WTC11 (cell line): ENCODE measurements around the gene ATG14. TPM values are rescaled to one million over a fixed set of nuclear protein-coding genes. Genes with fewer than 3 reads are reported as not detected.

ENCODE experiments used
- ATAC-seq: fragments of 200-7000 bp; cut with Tn5 transposase; 2 replicates; pipeline ENCODE4 v1.10.0; 2021; ENCODE audit warnings: mild to moderate bottlenecking, moderate library complexity
- CTCF ChIA-PET: fragments of 300-600 bp; sonication (Branson Sonifier 250); formaldehyde crosslinking; loops from one replicate; lab custom pipeline; 2021; ENCODE audit warnings: antibody characterized with exemption; lab: Charles Lee
- POLR2A ChIA-PET: fragments of 350-600 bp; sonication (Branson Sonifier 250); formaldehyde crosslinking; loops from one replicate; lab custom pipeline; 2021; ENCODE audit warnings: antibody characterized with exemption; lab: Charles Lee
- DNase-seq: peaks from one replicate; pipeline ENCODE4 v3.0.0; 2021; ENCODE audit warnings: low spot score
- H3K27ac Mint-ChIP-seq: 2 replicates; pipeline ENCODE4 v1.8.0; 2021; ENCODE audit warnings: mixed read lengths
- H3K27me3 Mint-ChIP-seq: 2 replicates; pipeline ENCODE4 v1.8.0; 2021; ENCODE audit warnings: low read depth, mild to moderate bottlenecking, moderate library complexity, mixed read lengths
- H3K36me3 Mint-ChIP-seq: 2 replicates; pipeline ENCODE4 v1.8.0; 2021; ENCODE audit warnings: mixed read lengths
- H3K4me1 Mint-ChIP-seq: 2 replicates; pipeline ENCODE4 v1.8.0; 2022; ENCODE audit warnings: mixed read lengths
- H3K4me3 Mint-ChIP-seq: 2 replicates; pipeline ENCODE4 v1.8.0; 2021; ENCODE audit warnings: mild to moderate bottlenecking, moderate library complexity, mixed read lengths
- H3K9me3 Mint-ChIP-seq: 2 replicates; pipeline ENCODE4 v1.8.0; 2021; ENCODE audit warnings: mixed read lengths
- CDX4 ChIP-seq: fragments of 250-450 bp; sonication (Bioruptor Pico); IDR thresholded peaks from 2 replicates; pipeline ENCODE4 v1.9.0; 2021; ENCODE audit warnings: moderate library complexity, mild to moderate bottlenecking, inconsistent platforms, borderline replicate concordance
- CREB1 ChIP-seq: sonication (generic); formaldehyde crosslinking; IDR thresholded peaks from 2 replicates; pipeline ENCODE4 v1.8.0; 2023; ENCODE audit warnings: mild to moderate bottlenecking, missing genetic modification reagents
- ELF4 ChIP-seq: sonication (generic); formaldehyde crosslinking; IDR thresholded peaks from 2 replicates; pipeline ENCODE4 v1.8.1; 2022; ENCODE audit warnings: low read depth, mild to moderate bottlenecking, moderate library complexity, missing genetic modification reagents
- EMX1 ChIP-seq: fragments of 250-450 bp; sonication (Bioruptor Pico); IDR thresholded peaks from 2 replicates; pipeline ENCODE4 v1.8.0; 2021; ENCODE audit warnings: mild to moderate bottlenecking
- FOXJ3 ChIP-seq: sonication (generic); formaldehyde crosslinking; IDR thresholded peaks from 2 replicates; pipeline ENCODE4 v1.9.0; 2021; ENCODE audit warnings: missing genetic modification reagents, mild to moderate bottlenecking, borderline replicate concordance
- GABPB1 ChIP-seq: sonication (generic); formaldehyde crosslinking; IDR thresholded peaks from 2 replicates; pipeline ENCODE4 v1.8.1; 2023; ENCODE audit warnings: mild to moderate bottlenecking, missing genetic modification reagents
- GRHL2 ChIP-seq: fragments of 250-450 bp; sonication (Bioruptor Pico); IDR thresholded peaks from 2 replicates; pipeline ENCODE4 v1.8.0; 2022; ENCODE audit warnings: mild to moderate bottlenecking, moderate library complexity; ENCODE audit not compliant: insufficient replicate concordance, severe bottlenecking
- HMGXB4 ChIP-seq: sonication (generic); formaldehyde crosslinking; IDR thresholded peaks from 2 replicates; pipeline ENCODE4 v1.8.1; 2023; ENCODE audit warnings: mild to moderate bottlenecking, moderate library complexity, missing genetic modification reagents
- NR1H2 ChIP-seq: sonication (generic); formaldehyde crosslinking; IDR thresholded peaks from 2 replicates; pipeline ENCODE4 v1.9.0; 2021; ENCODE audit warnings: mild to moderate bottlenecking, moderate library complexity, missing genetic modification reagents
- OVOL2 ChIP-seq: fragments of 250-450 bp; sonication (Bioruptor Pico); IDR thresholded peaks from 2 replicates; pipeline ENCODE4 v1.9.0; 2021; ENCODE audit warnings: mild to moderate bottlenecking, borderline replicate concordance
- PRRX2 ChIP-seq: fragments of 250-450 bp; sonication (Bioruptor Pico); IDR thresholded peaks from 2 replicates; pipeline ENCODE4 v1.8.0; 2021; ENCODE audit warnings: mild to moderate bottlenecking
- RORB ChIP-seq: fragments of 250-450 bp; sonication (Bioruptor Pico); IDR thresholded peaks from 2 replicates; pipeline ENCODE4 v1.9.0; 2021; ENCODE audit warnings: mild to moderate bottlenecking
- SMAD4 ChIP-seq: sonication (generic); formaldehyde crosslinking; IDR thresholded peaks from 2 replicates; pipeline ENCODE4 v1.8.0; 2022; ENCODE audit warnings: mild to moderate bottlenecking, missing genetic modification reagents
- SOX15 ChIP-seq: fragments of 250-450 bp; sonication (Bioruptor Pico); IDR thresholded peaks from 2 replicates; pipeline ENCODE4 v1.9.0; 2021; ENCODE audit warnings: mild to moderate bottlenecking
- STAT6 ChIP-seq: sonication (generic); formaldehyde crosslinking; conservative IDR thresholded peaks from 2 replicates; pipeline ENCODE4 v1.8.1; 2023; ENCODE audit warnings: mild to moderate bottlenecking, low read depth, missing genetic modification reagents, moderate library complexity
- TP53 ChIP-seq: sonication (generic); formaldehyde crosslinking; IDR thresholded peaks from 2 replicates; pipeline ENCODE4 v1.8.1; 2023; ENCODE audit warnings: mild to moderate bottlenecking, missing genetic modification reagents
- USF2 ChIP-seq: sonication (generic); formaldehyde crosslinking; IDR thresholded peaks from 2 replicates; pipeline ENCODE4 v1.8.1; 2023; ENCODE audit warnings: mild to moderate bottlenecking, missing genetic modification reagents, moderate library complexity
- ZNF121 ChIP-seq: sonication (generic); formaldehyde crosslinking; IDR thresholded peaks from 2 replicates; pipeline ENCODE4 v1.8.0; 2023; ENCODE audit warnings: missing genetic modification reagents
- ZNF138 ChIP-seq: sonication (generic); formaldehyde crosslinking; conservative IDR thresholded peaks from 2 replicates; pipeline ENCODE4 v1.8.1; 2022; ENCODE audit warnings: mild to moderate bottlenecking, moderate library complexity, missing genetic modification reagents
- ZNF263 ChIP-seq: sonication (generic); formaldehyde crosslinking; IDR thresholded peaks from 2 replicates; pipeline ENCODE4 v1.8.1; 2022; ENCODE audit warnings: low read depth, mild to moderate bottlenecking, moderate library complexity, missing genetic modification reagents
- ZNF396 ChIP-seq: fragments of 250-450 bp; sonication (Bioruptor Pico); IDR thresholded peaks from 2 replicates; pipeline ENCODE4 v1.8.0; 2021; ENCODE audit warnings: mild to moderate bottlenecking, moderate library complexity, borderline replicate concordance
- ZNF532 ChIP-seq: fragments of 250-450 bp; sonication (Bioruptor Pico); IDR thresholded peaks from 2 replicates; pipeline ENCODE4 v1.9.0; 2021; ENCODE audit warnings: mild to moderate bottlenecking, borderline replicate concordance
- total RNA-seq: library from RNA; stranded (reverse); gene quantifications from 3 replicates; pipeline ENCODE4 v1.2.3, GENCODE V29; 2021

ATG14 gene
- total RNA-seq, 1 experiment from 2014 or later = 10.4 TPM

GRCh38 chr14:55352201-55352600 is 59.4 kb downstream of the ATG14 start:
- H3K9me3 Mint-ChIP-seq = no peaks in the 10 kb centered on the region

GRCh38 chr14:55351111-55351510 is 60.5 kb downstream of the ATG14 start:
- ChIA-PET POLR2A (no interaction called here), CTCF (interaction anchor here (0.5 to 1.2 kb wide), 2 partner anchors 80 to 278 kb away, joined by 4 to 5 read pairs; partner anchors contain the start of gene FBXO34)
- no peak for ATAC-seq
- TF ChIP-seq TP53 (CRISPR knock-in tag) (no peak), ZNF138 (CRISPR knock-in tag) (no peak), HMGXB4 (CRISPR knock-in tag) (no peak), ZNF532 (CRISPR knock-in tag) (no peak), STAT6 (no peak)
- Mint-ChIP-seq H3K36me3 (peaks cover 5% of the 10 kb centered on the region), H3K4me3 (no peak overlapping the region), H3K4me1 (peaks cover 21% of the 10 kb centered on the region), H3K27me3 (no peaks in the 10 kb centered on the region), H3K9me3 (no peaks in the 10 kb centered on the region), H3K27ac (no peak overlapping the region)
- no peak for DNase-seq

More at GRCh38 chr14:55352201-55352600, 59.4 kb downstream of the ATG14 start:
- H3K4me1 Mint-ChIP-seq = peaks cover 21% of the 10 kb centered on the region
- TF ChIP-seq CDX4 (CRISPR knock-in tag) (no peak), ELF4 (CRISPR knock-in tag) (no peak), ZNF263 (CRISPR knock-in tag) (no peak), FOXJ3 (CRISPR knock-in tag) (no peak), CREB1 (no peak), EMX1 (no peak), OVOL2 (CRISPR knock-in tag) (no peak), RORB (no peak), SOX15 (CRISPR knock-in tag) (no peak), SMAD4 (no peak), ZNF121 (CRISPR knock-in tag) (no peak), GRHL2 (CRISPR knock-in tag) (no peak), GABPB1 (CRISPR knock-in tag) (no peak), ZNF138 (CRISPR knock-in tag) (no peak), USF2 (no peak), PRRX2 (CRISPR knock-in tag) (no peak), NR1H2 (CRISPR knock-in tag) (no peak), ZNF396 (CRISPR knock-in tag) (no peak)
- POLR2A ChIA-PET = no interaction called here
- DNase-seq (no peak), ATAC-seq (no peak)
- peaks cover 5% of the 10 kb centered on the region for H3K36me3 Mint-ChIP-seq
- no peaks in the 10 kb centered on the region for H3K27me3 Mint-ChIP-seq
- H3K27ac Mint-ChIP-seq = no peak overlapping the region
- CTCF ChIA-PET = no interaction called here
- H3K4me3 Mint-ChIP-seq = no peak overlapping the region
